Islet precursor cell (in vitro differentiated cells): ENCODE data around the gene AHSP.
"Not testable (repeated sequence)": the region's sequence is repeated elsewhere in the genome, so short reads cannot be mapped to it uniquely, and the experiment has no call there.

Source experiments
- DNase-seq: peaks from one replicate; pipeline ENCODE4 v3.0.0-alpha.2; 2018

Gene AHSP

GRCh38 chr16:31501226-31501965 is 26.3 kb upstream of the AHSP start:
- no peak for DNase-seq

- DNase-seq, result no peak
Measured at GRCh38 chr16:31501966-31502348, 25.7 kb upstream of the AHSP start.

- DNase-seq, result no peak
Measured at GRCh38 chr16:31502981-31503380, 24.7 kb upstream of the AHSP start.

- not testable (repeated sequence) for DNase-seq
Measured at GRCh38 chr16:31503555-31503954, 24.1 kb upstream of the AHSP start.

GRCh38 chr16:31504159-31504558 is 23.5 kb upstream of the AHSP start:
- DNase-seq, result no peak

- DNase-seq, result no peak
Measured at GRCh38 chr16:31505483-31505882, 22.2 kb upstream of the AHSP start.

- no peak for DNase-seq
Measured at GRCh38 chr16:31507617-31507928, 20.1 kb upstream of the AHSP start.

- peak; percentile 95 for DNase-seq
Measured at GRCh38 chr16:31507929-31508705, 19.6 kb upstream of the AHSP start, which contains the start of gene RUSF1. Gene RUSF1, minus strand, starts transcription at chr16:31508391. Its CDS starts 18 bp downstream, at chr16:31508373.

- no peak for DNase-seq
Measured at GRCh38 chr16:31508706-31509195, 18.9 kb upstream of the AHSP start.

GRCh38 chr16:31513126-31513525 is 14.6 kb upstream of the AHSP start:
- DNase-seq, result no peak

- no peak for DNase-seq
Measured at GRCh38 chr16:31513884-31514283, 13.8 kb upstream of the AHSP start.

GRCh38 chr16:31517800-31518402 is 9.8 kb upstream of the AHSP start:
- no peak for DNase-seq

- DNase-seq, result no peak
Measured at GRCh38 chr16:31519759-31520431, 7.8 kb upstream of the AHSP start.

GRCh38 chr16:31521368-31521767 is 6.3 kb upstream of the AHSP start:
- no peak for DNase-seq

- DNase-seq, result no peak
Measured at GRCh38 chr16:31522071-31522470, 5.6 kb upstream of the AHSP start.

GRCh38 chr16:31523768-31524167 is 3.9 kb upstream of the AHSP start:
- not testable (repeated sequence) for DNase-seq

GRCh38 chr16:31525113-31525512 is 2.6 kb upstream of the AHSP start:
- no peak for DNase-seq

- DNase-seq, result no peak
Measured at GRCh38 chr16:31528523-31529107, 915 bp downstream of the AHSP start.

GRCh38 chr16:31529108-31529936 is 1.6 kb downstream of the AHSP start:
- no peak for DNase-seq

- no peak for DNase-seq
Measured at GRCh38 chr16:31529937-31530312, 2.2 kb downstream of the AHSP start.

GRCh38 chr16:31530405-31530804 is 2.7 kb downstream of the AHSP start:
- no peak for DNase-seq

- DNase-seq, result no peak
Measured at GRCh38 chr16:31531096-31531495, 3.4 kb downstream of the AHSP start.
